ENCODE data around the gene HS2ST1. TPM values are rescaled to one million over a fixed set of nuclear protein-coding genes. Genes with fewer than 3 reads are reported as not detected.
"Not testable (repeated sequence)": the region's sequence is repeated elsewhere in the genome, so short reads cannot be mapped to it uniquely, and the experiment has no call there.

Gene HS2ST1
- total RNA-seq, 2 donors from 2014 or later = 29.0 to 31.5 TPM

GRCh38 chr1:86957221-86957620 is 42.8 kb downstream of the HS2ST1 start:
- Mint-ChIP-seq H3K27ac (no peak overlapping the region), H3K4me1 (peaks cover 7% of the 10 kb centered on the region), H3K36me3 (ENCODE audit: low read depth) (peaks cover 25% of the 10 kb centered on the region), H3K4me3 (no peak overlapping the region), H3K27me3 (ENCODE audit: insufficient read depth) (no peaks in the 10 kb centered on the region), H3K9me3 (peaks cover 8% of the 10 kb centered on the region)
- no peak overlapping the region for H3K27ac ChIP-seq (ENCODE audit: low read depth, low read length)
- no peaks in the 10 kb centered on the region for H3K27me3 ChIP-seq (ENCODE audit: control insufficient read depth, insufficient read depth, low read length, poor library complexity, severe bottlenecking)
- peaks cover 4% of the 10 kb centered on the region for H3K36me3 ChIP-seq (ENCODE audit: control insufficient read depth, insufficient read depth, low read length)
- H3K4me1 ChIP-seq (ENCODE audit: control insufficient read depth, insufficient read depth, low read length) = no peaks in the 10 kb centered on the region
- H3K4me3 ChIP-seq (ENCODE audit: low read length) = no peak overlapping the region
- peaks cover 27% of the 10 kb centered on the region for H3K9me3 ChIP-seq (ENCODE audit: control insufficient read depth, low read length)
- no peak overlapping the region for H3K9ac ChIP-seq (ENCODE audit: extremely low read depth, low read length, poor library complexity, severe bottlenecking)
- no peak for TF ChIP-seq CTCF (conservative IDR thresholded peaks at IDR 0.05)
- DNase-seq = no peak

GRCh38 chr1:86960548-86960947 is 46.1 kb downstream of the HS2ST1 start:
- no peak for TF ChIP-seq CTCF (conservative IDR thresholded peaks at IDR 0.05)
- H3K27me3 ChIP-seq (ENCODE audit: control insufficient read depth, insufficient read depth, low read length, poor library complexity, severe bottlenecking) = no peaks in the 10 kb centered on the region
- peaks cover 4% of the 10 kb centered on the region for H3K36me3 ChIP-seq (ENCODE audit: control insufficient read depth, insufficient read depth, low read length)
- Mint-ChIP-seq H3K36me3 (ENCODE audit: low read depth) (peaks cover 43% of the 10 kb centered on the region), H3K27me3 (ENCODE audit: insufficient read depth) (no peaks in the 10 kb centered on the region), H3K4me1 (peaks cover 8% of the 10 kb centered on the region), H3K9me3 (peaks cover 33% of the 10 kb centered on the region), H3K4me3 (no peak overlapping the region), H3K27ac (no peak overlapping the region)
- no peak overlapping the region for H3K9ac ChIP-seq (ENCODE audit: extremely low read depth, low read length, poor library complexity, severe bottlenecking)
- no peak overlapping the region for H3K4me3 ChIP-seq (ENCODE audit: low read length)
- H3K4me1 ChIP-seq (ENCODE audit: control insufficient read depth, insufficient read depth, low read length) = no peaks in the 10 kb centered on the region
- peaks cover 29% of the 10 kb centered on the region for H3K9me3 ChIP-seq (ENCODE audit: control insufficient read depth, low read length)
- H3K27ac ChIP-seq (ENCODE audit: low read depth, low read length) = no peak overlapping the region
- no peak for DNase-seq

- peaks cover 38% of the 10 kb centered on the region for H3K36me3 Mint-ChIP-seq (ENCODE audit: low read depth)
- H3K4me3 Mint-ChIP-seq; H3K27ac Mint-ChIP-seq; H3K9ac ChIP-seq (ENCODE audit: extremely low read depth, low read length, poor library complexity, severe bottlenecking); H3K27ac ChIP-seq (ENCODE audit: low read depth, low read length); H3K36me3 ChIP-seq (ENCODE audit: control insufficient read depth, insufficient read depth, low read length); DNase-seq; H3K4me1 Mint-ChIP-seq; H3K27me3 ChIP-seq (ENCODE audit: control insufficient read depth, insufficient read depth, low read length, poor library complexity, severe bottlenecking); H3K4me1 ChIP-seq (ENCODE audit: control insufficient read depth, insufficient read depth, low read length); H3K27me3 Mint-ChIP-seq (ENCODE audit: insufficient read depth); H3K4me3 ChIP-seq (ENCODE audit: low read length): not testable (repeated sequence)
- 92 to 95% methylated on average over 5 to 36 of the region's 36 CpGs for WGBS, 2 experiments (ENCODE audit: insufficient coverage in 1 of 2, insufficient read length in 1 of 2)
- H3K9me3 Mint-ChIP-seq = peaks cover 29% of the 10 kb centered on the region
- H3K9me3 ChIP-seq (ENCODE audit: control insufficient read depth, low read length) = peaks cover 19% of the 10 kb centered on the region
Measured at GRCh38 chr1:86963841-86964240, 49.4 kb downstream of the HS2ST1 start.

GRCh38 chr1:86965012-86965826 is 50.8 kb downstream of the HS2ST1 start:
- no peaks in the 10 kb centered on the region for H3K27me3 ChIP-seq (ENCODE audit: control insufficient read depth, insufficient read depth, low read length, poor library complexity, severe bottlenecking)
- no peak overlapping the region for H3K27ac Mint-ChIP-seq
- no peaks in the 10 kb centered on the region for H3K27me3 Mint-ChIP-seq (ENCODE audit: insufficient read depth)
- peak; percentile 82 for TF ChIP-seq CTCF (conservative IDR thresholded peaks at IDR 0.05)
- no peak overlapping the region for H3K9ac ChIP-seq (ENCODE audit: extremely low read depth, low read length, poor library complexity, severe bottlenecking)
- peaks cover 24% of the 10 kb centered on the region for H3K9me3 Mint-ChIP-seq
- peaks cover 9% of the 10 kb centered on the region for H3K4me1 Mint-ChIP-seq
- no peak overlapping the region for H3K4me3 ChIP-seq (ENCODE audit: low read length)
- peaks cover 4% of the 10 kb centered on the region for H3K36me3 ChIP-seq (ENCODE audit: control insufficient read depth, insufficient read depth, low read length)
- H3K9me3 ChIP-seq (ENCODE audit: control insufficient read depth, low read length) = peaks cover 14% of the 10 kb centered on the region
- DNase-seq = peak; percentile 72
- H3K27ac ChIP-seq (ENCODE audit: low read depth, low read length) = no peak overlapping the region
- H3K4me1 ChIP-seq (ENCODE audit: control insufficient read depth, insufficient read depth, low read length) = no peaks in the 10 kb centered on the region
- 65 to 75% methylated on average over 1 to 2 of the region's 2 CpGs for WGBS, 2 experiments (ENCODE audit: insufficient coverage in 1 of 2, insufficient read length in 1 of 2)
- H3K36me3 Mint-ChIP-seq (ENCODE audit: low read depth) = peaks cover 28% of the 10 kb centered on the region
- H3K4me3 Mint-ChIP-seq = no peak overlapping the region
